ENCODE results near the gene DIPK1B. TPM values are rescaled to one million over a fixed set of nuclear protein-coding genes. Genes with fewer than 3 reads are reported as not detected.

DIPK1B gene
- total and polyA plus RNA-seq, 10 of the 15 experiments (the other 5 are each of a cell fraction or from before 2014, with no cell fraction given), result 0.08 to 0.28 (median 0.13) TPM; not detected in 3

- TF ChIP-seq ZBTB33 (IDR thresholded peaks at IDR 0.05), result no peak
- no peak for TF ChIP-seq CHD1 (IDR thresholded peaks at IDR 0.05; ENCODE audit: low read depth, low read length)
- TF ChIP-seq BCL3 (IDR thresholded peaks at IDR 0.05; ENCODE audit: borderline replicate concordance, insufficient read depth, low read depth, low read length, poor library complexity, severe bottlenecking), result no peak
- no peak for TF ChIP-seq POU2F2 (IDR thresholded peaks at IDR 0.05; ENCODE audit: borderline replicate concordance, low read depth, low read length)
- TF ChIP-seq E4F1 (IDR thresholded peaks at IDR 0.05; ENCODE audit: borderline replicate concordance, partially characterized antibody), result no peak
- TF ChIP-seq PRDM15 (CRISPR knock-in tag; IDR thresholded peaks at IDR 0.05), result no peak
- TF ChIP-seq RCOR1 (conservative IDR thresholded peaks at IDR 0.05; ENCODE audit: low read depth, low read length), result no peak
- no peak for TF ChIP-seq ZNF274 (IDR thresholded peaks at IDR 0.05; ENCODE audit: insufficient read depth, insufficient read length)
- no peak for TF ChIP-seq ZNF384 (IDR thresholded peaks at IDR 0.05; ENCODE audit: borderline replicate concordance, low read depth, low read length)
- no peak for TF ChIP-seq POLR2AphosphoS5 (IDR thresholded peaks at IDR 0.05; ENCODE audit: low read length)
Observed at GRCh38 chr9:136671254-136671614, 41.1 kb upstream of the DIPK1B start (continued).

All from GM12878 (cell line).